Right lobe of liver (tissue), 6 donors: ENCODE data around the gene PIGZ. TPM values are rescaled to one million over a fixed set of nuclear protein-coding genes. Genes with fewer than 3 reads are reported as not detected.

Experiments used
- ATAC-seq, 4 donors: fragments of 200-7000 bp; cut with Tn5 transposase; one replicate each; pipeline ENCODE4 v1.9.1; 2020; ENCODE audit warnings: mild to moderate bottlenecking in 4 of 4, moderate library complexity in 4 of 4
- DNase-seq, 3 donors: peaks; one replicate each; pipeline ENCODE4 v3.0.0-alpha.2; 2020
- H3K27ac ChIP-seq, 3 donors: fragments of 200-600 bp; one replicate each; pipeline ENCODE4 v1.8.0; 2022
- H3K27me3 ChIP-seq, 2 donors: fragments of 200-600 bp; one replicate each; pipeline ENCODE4 v1.8.0; 2022
- H3K36me3 ChIP-seq, 4 donors: fragments of 200-600 bp; sonication (generic) in 1 of 4; one replicate each; pipeline versions ENCODE4 v1.5.1 to v1.8.0; 2017 to 2022; ENCODE audit warnings: control low read depth in 1 of 4
- H3K4me1 ChIP-seq, 4 donors: fragments of 200-600 bp; sonication (generic) in 1 of 4; one replicate each; pipeline versions ENCODE4 v1.5.1 to v1.8.0; 2017 to 2022; ENCODE audit warnings: control low read depth in 1 of 4
- H3K4me3 ChIP-seq, 3 donors: fragments of 200-600 bp; one replicate each; pipeline ENCODE4 v1.8.0; 2022
- H3K9me3 ChIP-seq, 4 donors: fragments of 200-600 bp; sonication (generic) in 1 of 4; one replicate each; pipeline versions ENCODE4 v1.5.1 to v1.8.0; 2017 to 2022; ENCODE audit warnings: control low read depth in 1 of 4
- POLR2A ChIP-seq: fragments of 450-650 bp; IDR thresholded peaks from one replicate; pipeline ENCODE4 v1.6.1; 2017; ENCODE audit warnings: antibody characterized with exemption, mild to moderate bottlenecking
- WGBS: methylation state at CpG from one replicate; pipeline ENCODE4 v1.1.6; 2018; ENCODE audit warnings: low coverage, low lambda C conversion rate; ENCODE audit not compliant: insufficient coverage; ENCODE audit errors: missing lambda C conversion rate; 5-methylcytosine and 5-hydroxymethylcytosine counted together
- intact Hi-C, 2 donors: fragments of 100-400 bp; cut with DNase I; formaldehyde crosslinking; loops; one replicate each; pipeline versions ENCODE4 v1.11.2 to v1.14.1; 2022
- total RNA-seq, 6 experiments: library from RNA; depleted of rRNA in 2 of 6; stranded (reverse); fragments of >200 nt in 2 of 6; fragmentation: NEBNext Ultra II Directional in 3 of 6; extraction: Animal tissue kit (Norgen Biotek cat#: 25700) in 3 of 6; gene quantifications; one replicate each; pipeline versions ENCODE4 v1.1.0 to v1.2.4, GENCODE V29; 2016 to 2023
- TF ChIP-seq, protein P1 (sequence below), 4 donors: fragments of 200-600 bp in 3 of 4; fragments of 450-650 bp in 1 of 4; IDR thresholded peaks; one replicate each; pipeline versions ENCODE4 v1.5.1 to v1.8.0; 2016 to 2022; ENCODE audit warnings: antibody characterized with exemption in 4 of 4, mild to moderate bottlenecking in 2 of 4
- donor health status: DM: no; HTN: yes; CAD: no.
- donor health status: DM: no; HTN: no; CAD: no.
- donor health status: DM: no; HTN: no; CAD: no.
- donor health status: DM: no; HTN: yes; CAD: no.
- donor health status: DM: no; HTN: yes; CAD: no.

The PIGZ gene
- total RNA-seq, 6 experiments from 2014 or later, result 1.2 to 2.8 (median 2.4) TPM

- Histone ChIP-seq H3K36me3 (no peaks in the 10 kb centered on the region), H3K4me3 (no peak overlapping the region), H3K4me1 (no peaks in the 10 kb centered on the region), H3K27ac (no peak overlapping the region), H3K27me3 (no peaks in the 10 kb centered on the region), H3K9me3 (no peaks in the 10 kb centered on the region)
- TF ChIP-seq, protein P1, sequence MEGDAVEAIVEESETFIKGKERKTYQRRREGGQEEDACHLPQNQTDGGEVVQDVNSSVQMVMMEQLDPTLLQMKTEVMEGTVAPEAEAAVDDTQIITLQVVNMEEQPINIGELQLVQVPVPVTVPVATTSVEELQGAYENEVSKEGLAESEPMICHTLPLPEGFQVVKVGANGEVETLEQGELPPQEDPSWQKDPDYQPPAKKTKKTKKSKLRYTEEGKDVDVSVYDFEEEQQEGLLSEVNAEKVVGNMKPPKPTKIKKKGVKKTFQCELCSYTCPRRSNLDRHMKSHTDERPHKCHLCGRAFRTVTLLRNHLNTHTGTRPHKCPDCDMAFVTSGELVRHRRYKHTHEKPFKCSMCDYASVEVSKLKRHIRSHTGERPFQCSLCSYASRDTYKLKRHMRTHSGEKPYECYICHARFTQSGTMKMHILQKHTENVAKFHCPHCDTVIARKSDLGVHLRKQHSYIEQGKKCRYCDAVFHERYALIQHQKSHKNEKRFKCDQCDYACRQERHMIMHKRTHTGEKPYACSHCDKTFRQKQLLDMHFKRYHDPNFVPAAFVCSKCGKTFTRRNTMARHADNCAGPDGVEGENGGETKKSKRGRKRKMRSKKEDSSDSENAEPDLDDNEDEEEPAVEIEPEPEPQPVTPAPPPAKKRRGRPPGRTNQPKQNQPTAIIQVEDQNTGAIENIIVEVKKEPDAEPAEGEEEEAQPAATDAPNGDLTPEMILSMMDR (IDR thresholded peaks at IDR 0.05), result no peak
- TF ChIP-seq POLR2A, result no peak
- DNase-seq (peak in 1 of 3 donors; percentile 15), ATAC-seq (no peak)
- intact Hi-C loops, result no loop called here
- WGBS, result 60% methylated on average over 1 of the region's 6 CpGs
These were observed 16.7 kb upstream of the PIGZ start for GRCh38 chr3:196985298-196985697.

DNA sequence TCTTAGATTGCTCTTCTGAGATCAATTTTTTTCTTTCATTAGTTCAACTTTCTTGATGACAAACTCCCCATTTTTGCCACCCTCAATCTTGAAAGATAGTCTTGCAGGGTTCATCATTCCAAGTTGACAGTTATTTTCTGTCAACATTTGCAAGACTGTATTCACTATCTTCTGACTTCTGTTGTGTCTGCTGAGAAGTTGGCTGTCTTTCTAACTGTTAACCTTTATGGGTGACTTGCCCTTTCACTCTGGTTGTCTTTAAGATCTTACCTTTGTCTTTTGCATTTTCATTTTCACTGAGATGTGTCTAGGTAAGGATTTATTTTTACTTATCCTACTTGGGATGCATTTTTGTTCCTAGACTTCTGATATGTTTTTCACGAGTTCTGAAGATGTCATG is 14.6 kb upstream of the PIGZ start:
- WGBS, result 44% methylated on average over 1 of the region's 1 CpG
- Histone ChIP-seq H3K27ac (no peak overlapping the region), H3K27me3 (no peaks in the 10 kb centered on the region), H3K9me3 (no peaks in the 10 kb centered on the region), H3K4me3 (no peak overlapping the region), H3K4me1 (no peaks in the 10 kb centered on the region), H3K36me3 (no peaks in the 10 kb centered on the region)
- intact Hi-C loops, result no loop called here
- TF ChIP-seq POLR2A, result no peak
- TF ChIP-seq, protein P1 (IDR thresholded peaks at IDR 0.05), result no peak
- no peak for DNase-seq
- no peak for ATAC-seq

- Histone ChIP-seq H3K4me1 (no peaks in the 10 kb centered on the region), H3K27me3 (no peaks in the 10 kb centered on the region), H3K9me3 (no peaks in the 10 kb centered on the region), H3K36me3 (no peaks in the 10 kb centered on the region), H3K4me3 (no peak overlapping the region), H3K27ac (no peak overlapping the region)
- ATAC-seq (peak in 3 of 4 donors; percentile 30 to 53 (median 46)), DNase-seq (no peak)
- TF ChIP-seq, protein P1 (IDR thresholded peaks at IDR 0.05), result no peak
- TF ChIP-seq POLR2A, result no peak
- 46% methylated on average over 12 of the region's 13 CpGs for WGBS
- intact Hi-C loops, result no loop called here
These were observed 13.0 kb upstream of the PIGZ start for GRCh38 chr3:196981657-196982056.

- WGBS, result 64% methylated on average over 7 of the region's 10 CpGs
- Histone ChIP-seq H3K27me3 (no peaks in the 10 kb centered on the region), H3K4me3 (no peak overlapping the region), H3K4me1 (no peaks in the 10 kb centered on the region), H3K9me3 (no peaks in the 10 kb centered on the region), H3K36me3 (no peaks in the 10 kb centered on the region), H3K27ac (no peak overlapping the region)
- no peak for DNase-seq
- no peak for ATAC-seq
- intact Hi-C loops, result no loop called here
- no peak for TF ChIP-seq POLR2A
- TF ChIP-seq, protein P1 (IDR thresholded peaks at IDR 0.05), result no peak
These were observed 10.9 kb upstream of the PIGZ start for GRCh38 chr3:196979545-196979944.

DNA sequence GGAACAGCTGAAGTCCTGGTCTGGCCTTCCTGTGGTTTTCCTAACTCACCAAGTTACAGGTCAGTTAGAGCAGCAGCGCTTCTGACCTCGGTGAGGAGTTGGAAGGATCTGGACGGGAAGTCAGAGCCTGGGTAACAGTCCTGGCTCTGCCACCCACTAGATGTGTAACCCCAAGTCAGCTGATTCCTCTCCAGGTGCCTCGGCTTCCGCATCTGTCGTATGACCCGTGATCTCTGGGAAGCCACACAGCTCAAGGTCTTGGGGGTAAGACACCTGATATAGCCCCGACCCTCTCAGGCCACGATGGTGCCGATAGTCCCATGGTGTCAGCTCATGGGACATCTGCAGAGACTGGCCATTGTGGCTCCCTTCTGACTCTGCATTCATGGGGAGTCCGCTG is 8.3 kb upstream of the PIGZ start:
- no peaks in the 10 kb centered on the region for H3K9me3 ChIP-seq
- H3K4me3 ChIP-seq, result no peak overlapping the region
- intact Hi-C loops, result no loop called here
- DNase-seq (no peak), ATAC-seq (peak in 1 of 4 donors; percentile 19)
- no peaks in the 10 kb centered on the region for H3K4me1 ChIP-seq
- no peak overlapping the region for H3K27ac ChIP-seq
- no peaks in the 10 kb centered on the region for H3K36me3 ChIP-seq
- H3K27me3 ChIP-seq, result no peaks in the 10 kb centered on the region
- TF ChIP-seq, protein P1 (IDR thresholded peaks at IDR 0.05), result no peak
- no peak for TF ChIP-seq POLR2A
- 76% methylated on average over 3 of the region's 11 CpGs for WGBS
